ENCODE measurements around the gene DIP2C.
"Not testable (repeated sequence)": the region's sequence is repeated elsewhere in the genome, so short reads cannot be mapped to it uniquely, and the experiment has no call there.

Gene DIP2C

DNA sequence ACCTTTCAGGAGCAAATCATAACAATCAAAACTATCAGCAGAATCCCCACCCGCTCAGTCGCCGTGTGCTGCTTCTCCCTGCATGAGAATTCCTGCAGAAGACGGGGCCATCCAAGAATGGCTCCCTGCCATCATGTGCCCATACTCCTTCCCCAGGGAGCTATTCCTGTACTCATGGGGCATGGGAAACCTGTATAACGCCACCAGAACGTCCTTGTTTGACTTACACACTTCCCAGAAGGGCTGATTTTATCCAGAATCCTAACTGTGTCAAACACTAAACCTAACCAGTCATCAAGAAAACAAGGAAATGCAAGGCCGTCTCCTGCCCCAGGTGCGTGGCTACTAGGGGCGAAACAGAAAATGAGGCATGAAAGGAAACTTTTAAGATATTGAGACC is 16.0 kb downstream of the DIP2C start:
- no peak for DNase-seq

DNA sequence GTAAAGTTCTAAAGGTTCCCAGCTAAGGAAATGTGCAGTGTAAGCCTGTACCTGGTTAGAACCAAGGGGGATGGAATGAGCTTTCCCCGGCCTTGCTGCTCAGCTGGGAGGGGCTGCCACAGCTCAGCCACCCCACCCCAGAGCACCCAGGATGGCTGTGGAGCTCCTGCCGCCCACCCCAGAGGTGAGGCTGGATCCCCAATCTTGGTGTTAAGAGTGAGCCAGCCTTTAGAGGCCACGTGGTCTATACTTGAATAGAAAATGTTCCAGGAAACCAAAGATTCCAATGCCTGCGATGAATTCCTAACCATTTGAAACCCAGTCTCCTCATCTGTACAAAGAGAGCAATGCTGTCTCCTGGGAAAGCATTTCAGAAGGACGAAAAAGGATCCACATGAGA is 16.5 kb downstream of the DIP2C start:
- no peak for DNase-seq

DNA sequence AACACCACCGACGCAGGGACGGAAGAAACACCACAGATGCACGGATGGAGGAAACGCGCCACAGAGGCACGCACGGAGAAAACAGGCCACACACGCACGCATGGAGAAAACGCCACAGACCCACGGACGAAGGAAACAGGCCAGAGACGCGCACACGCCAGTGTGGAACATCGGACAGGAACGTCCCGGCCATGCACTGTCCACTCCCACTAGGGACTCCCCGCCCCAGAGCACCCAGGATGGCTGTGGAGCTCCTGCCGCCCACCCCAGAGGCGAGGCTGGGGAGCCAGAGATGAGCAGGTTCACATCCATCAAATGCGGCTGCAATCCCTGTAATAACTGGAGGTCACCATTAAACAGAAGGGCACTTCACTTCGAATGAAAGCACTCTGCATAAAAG is 17.3 kb downstream of the DIP2C start:
- DNase-seq: no peak

DNA sequence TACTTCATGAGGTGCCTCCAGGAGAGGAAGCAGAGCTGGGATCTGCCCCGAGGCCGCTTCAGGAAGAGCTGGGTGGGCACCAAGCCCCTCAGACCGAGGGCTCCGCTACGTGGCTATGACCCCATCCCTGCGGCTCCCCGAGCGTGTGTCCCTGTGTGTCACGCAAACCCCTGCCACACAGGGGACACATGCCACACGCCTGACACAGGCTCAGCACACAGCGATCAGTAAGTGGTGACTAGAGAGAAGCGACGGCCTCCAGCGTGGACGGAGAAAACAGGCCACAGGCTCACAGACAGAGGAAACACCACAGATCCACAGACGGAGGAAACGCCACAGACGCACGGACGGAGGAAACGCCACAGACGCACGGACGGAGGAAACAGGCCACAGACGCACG is 18.5 kb downstream of the DIP2C start:
- DNase-seq: no peak

DNA sequence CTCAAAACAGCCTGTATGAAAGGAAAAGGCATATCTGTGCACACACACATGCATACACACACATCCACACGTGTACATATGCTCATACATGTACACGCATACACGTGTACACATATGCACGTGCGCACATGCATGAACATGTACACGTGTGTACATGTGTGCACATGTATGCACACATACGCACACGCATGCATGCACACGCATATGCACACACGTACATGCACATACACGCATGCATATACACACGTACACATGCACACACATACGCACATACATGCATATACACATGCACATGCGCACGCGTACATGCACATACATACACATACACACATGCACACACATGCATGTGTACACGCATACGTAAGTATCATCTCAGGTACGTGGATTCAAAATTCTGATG is 19.4 kb downstream of the DIP2C start:
- DNase-seq: no peak

DNA sequence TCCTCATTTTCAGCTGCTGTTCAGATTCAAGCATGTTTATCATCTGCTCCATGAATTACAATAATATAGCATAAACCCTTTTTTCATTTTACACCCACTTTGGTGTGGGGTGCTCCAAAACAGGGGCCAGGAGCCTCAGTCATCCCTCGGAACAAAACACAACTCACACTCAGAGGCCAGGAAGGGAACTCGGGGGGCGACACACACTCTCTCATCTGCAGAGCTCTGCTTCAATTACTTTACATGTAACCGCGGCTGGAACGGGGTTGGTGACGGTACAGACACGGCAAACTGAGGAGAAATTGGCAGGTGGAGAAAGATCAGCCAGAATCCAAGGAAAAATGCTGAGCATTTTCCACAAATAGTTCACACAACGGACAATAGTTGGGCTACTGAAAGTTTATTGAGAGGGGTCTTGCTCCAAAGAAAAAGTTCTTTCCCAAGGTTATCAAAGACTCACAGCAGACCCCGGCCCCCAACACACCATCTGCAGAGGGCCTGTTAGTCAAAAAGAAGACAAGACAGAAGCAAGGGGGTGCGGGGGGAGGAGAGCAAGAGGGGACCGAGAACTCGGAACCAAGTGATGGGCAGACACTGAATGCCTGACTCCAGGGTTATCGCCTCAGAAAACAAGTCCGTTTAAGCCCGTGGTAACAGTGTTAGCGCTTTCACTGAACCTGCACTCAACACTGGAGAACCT is 20.5 kb downstream of the DIP2C start:
- no peak for DNase-seq

DNA sequence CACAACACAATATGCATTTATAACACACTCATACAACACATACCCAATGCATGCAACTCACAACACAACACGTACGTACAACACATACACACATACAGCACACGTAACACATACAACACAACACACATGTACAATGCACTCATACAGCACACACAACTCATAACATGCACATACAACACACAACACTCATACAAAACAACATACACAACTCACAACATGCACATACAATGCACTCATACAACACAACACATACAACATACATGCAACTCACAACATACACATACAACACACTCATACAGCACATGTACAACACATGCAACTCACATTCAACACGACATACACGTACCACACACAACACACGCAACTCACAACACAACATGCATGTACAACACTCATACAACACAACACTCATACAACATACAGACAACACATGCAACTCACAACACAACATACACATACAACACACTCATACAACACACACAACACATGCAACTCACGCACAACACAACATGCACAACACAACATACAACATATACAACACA is 21.8 kb downstream of the DIP2C start:
- DNase-seq: no peak

DNA sequence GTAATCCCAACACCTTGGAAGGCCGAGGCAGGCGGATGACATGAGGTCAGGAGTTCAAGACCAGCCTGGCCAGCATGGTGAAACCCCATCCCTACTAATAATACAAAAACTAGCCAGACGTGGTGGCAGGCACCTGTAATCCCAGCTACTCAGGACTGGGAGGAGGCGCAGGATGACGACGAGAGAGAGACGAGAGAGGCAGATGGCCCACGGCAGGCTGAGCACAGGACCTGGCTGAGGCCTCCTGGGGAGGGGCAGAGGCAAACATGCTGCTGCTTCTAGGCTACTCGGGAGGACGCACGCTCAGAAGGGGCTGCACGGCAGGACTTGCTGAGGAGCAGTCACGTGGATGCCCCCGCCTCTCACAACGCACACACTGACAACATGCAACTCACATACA is 22.4 kb downstream of the DIP2C start:
- no peak for DNase-seq

DNA sequence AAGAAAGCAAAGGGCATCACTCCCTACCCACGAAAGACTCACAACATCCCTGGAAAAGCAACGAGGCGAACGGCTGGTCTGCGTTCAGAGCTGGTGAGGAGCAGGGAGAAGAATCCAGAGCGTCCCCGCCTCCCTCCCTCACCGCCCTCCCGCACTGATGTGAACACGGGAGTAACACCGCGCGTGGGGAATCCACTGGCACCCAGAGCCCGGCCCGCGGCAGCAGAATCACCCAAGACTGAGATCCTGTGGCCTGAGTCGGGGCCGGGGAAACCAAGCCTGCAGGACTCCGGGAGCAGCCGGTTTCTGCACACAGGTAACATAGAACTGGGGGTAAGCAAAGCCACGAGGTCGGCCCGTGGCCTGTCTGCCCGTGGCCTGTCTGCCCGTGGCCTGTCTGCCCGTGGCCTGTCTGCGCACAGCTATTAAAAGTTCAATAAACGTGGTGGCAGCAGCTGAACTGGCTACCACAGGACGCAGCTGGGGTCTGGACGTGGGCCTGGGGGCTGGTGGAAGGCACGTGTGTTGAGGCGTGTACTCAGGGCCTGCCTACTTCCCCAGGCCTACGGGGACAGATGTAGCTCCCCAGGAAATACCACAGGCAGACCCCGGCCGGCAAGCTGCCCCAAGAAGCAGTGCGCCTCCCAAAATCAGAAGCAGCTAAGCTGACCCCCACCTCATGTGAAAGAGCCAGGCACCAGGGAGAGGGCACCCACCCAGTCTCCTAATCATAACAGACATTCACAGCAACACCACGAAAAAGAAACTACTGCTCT is 23.0 kb downstream of the DIP2C start:
- no peak for DNase-seq

DNA sequence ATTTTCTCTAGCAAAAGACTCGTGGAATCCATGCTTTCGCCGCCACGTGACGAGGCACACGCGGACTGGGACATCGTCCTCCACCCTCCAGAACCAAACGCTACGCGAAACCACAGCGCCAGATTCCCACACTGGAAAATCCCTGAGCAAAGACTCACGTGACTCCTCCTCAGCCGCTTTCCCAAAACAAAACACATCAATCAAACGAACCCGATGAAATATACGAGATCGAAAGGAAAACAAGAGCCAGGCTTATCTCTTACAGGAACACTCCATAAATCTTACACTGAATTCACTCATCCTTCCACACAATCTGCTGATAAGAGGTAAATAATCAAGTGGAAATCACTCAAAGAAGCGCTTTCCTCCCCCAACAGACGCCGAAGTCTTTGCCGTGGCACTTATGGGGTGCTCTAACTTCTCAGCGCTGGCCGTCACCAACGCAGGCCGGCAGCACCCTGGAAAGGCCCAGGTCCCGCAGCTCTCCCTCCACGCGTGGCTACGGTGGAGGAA is 23.8 kb downstream of the DIP2C start:
- DNase-seq: no peak

DNA sequence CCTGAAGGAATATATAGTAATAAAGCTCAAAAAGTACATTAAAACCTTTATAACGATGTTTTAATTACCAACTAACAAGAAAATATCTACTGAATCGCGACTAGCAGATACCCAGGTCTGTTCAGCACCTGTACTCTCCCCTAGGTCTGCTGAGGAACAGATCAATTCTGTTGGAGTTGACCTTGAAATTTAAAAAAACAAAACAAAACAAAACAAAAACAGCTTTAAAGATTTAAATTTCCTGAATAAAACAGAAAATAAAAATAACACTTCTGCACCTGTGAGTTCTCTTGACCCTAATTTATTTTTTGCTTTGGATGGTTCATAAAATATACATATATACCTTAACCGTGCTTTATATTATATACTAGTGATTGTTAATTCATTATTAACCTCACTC is 24.6 kb downstream of the DIP2C start:
- DNase-seq: no peak

DNA sequence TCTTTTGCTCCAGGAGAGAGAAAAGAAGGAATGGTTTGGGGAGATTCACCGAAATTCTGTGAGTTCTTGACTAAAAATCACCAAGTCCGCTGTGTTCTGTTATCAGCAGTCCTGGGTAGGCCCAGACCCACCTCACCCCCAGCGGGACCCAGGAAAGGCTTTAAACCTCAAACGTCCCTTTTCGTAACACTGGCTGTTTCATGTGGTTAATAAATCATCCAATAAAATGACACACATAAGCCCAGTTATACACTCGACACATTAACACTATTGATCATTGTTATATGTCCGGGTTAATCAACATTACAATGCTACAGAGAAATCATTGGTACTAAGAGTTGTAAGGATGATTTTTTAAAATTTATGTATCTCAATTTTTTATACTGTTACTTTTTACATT is 25.2 kb downstream of the DIP2C start:
- DNase-seq: no peak

DNA sequence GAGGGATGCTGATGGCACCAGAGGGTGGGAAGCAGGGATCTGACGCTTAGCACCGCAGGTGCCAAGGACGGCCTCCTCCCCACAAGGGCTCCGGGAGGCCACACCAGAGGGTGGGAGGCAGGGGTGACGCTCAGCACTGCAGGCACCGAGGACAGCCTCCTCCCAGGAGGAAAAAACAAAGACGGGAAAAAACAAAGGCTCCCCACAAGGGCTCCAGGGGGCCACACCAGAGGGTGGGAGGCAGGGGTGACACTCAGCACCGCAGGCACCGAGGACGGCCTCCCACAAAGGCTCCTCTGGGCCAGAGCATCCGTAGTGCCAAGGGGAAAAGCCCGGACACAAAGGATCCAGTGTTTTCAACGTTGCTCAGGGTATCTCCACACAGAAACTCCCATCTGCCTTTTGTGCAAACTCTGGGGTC is 25.6 kb downstream of the DIP2C start:
- DNase-seq: no peak

DNA sequence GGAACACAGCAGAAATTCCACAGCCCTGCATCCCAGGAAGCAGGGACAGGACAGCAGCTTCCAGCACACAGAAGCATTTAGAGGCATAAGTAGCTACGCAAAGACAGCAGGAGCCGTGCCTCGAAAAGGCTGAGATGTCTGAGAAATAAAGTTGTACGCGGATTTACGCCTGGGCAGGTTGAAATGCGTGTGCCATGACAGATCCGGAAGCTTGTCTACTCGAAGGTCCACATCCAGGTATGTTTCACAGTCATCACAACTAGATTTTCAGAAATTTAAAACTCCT is 26.1 kb downstream of the DIP2C start:
- no peak for DNase-seq

DNA sequence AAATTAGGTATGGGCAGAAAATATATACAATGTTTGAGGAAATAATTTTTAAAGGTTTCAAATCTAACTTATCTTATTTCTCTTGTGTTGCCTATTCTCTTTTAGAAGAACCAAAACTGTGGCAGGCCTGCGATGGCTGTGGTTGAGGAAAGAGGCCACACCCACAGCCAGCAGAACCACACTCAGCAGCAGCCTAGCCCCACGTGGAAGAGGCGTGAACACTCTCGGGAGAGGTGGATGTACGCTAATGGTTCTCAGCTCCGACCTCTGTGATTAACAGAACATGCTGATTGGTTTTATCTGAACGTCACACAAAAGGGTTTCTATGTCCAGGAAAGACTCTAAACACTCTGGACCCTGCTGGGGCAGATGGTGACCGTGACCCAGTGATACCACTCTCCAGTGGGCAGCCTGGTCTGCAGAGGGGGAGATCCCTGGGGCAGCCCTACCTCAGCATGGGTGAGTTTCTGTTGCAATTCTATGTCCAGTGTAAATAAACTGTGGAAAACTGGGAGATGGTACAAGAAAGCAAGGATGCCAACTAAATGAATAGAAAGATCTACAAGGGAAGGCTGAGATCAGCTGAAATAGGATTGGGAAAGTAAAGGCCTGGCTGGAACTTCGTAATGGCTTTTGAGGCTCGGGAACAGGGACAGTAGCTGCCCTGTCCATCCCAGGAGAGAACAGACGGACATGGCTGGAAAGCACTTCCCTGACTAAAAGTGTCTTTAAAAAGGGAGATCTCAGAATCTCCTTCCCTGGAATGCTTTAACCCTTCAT is 26.6 kb downstream of the DIP2C start:
- no peak for DNase-seq

DNA sequence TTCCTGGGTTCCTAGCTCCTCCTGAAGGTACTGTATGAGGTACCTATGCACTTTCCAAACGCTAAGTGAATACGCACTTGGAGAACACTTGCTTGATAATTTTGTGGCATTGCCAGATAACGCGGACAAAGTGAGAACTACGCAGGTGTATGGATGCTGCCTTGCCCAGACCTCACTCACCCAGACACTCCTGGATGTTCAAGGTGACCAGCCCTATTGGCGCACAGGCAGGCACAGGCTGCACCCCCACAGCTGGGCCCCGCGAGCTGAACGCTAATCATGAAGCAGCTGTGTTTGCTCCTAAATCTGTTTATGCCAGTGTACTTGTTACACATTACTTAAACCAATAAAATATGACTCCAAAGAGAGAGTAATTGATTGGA is 27.3 kb downstream of the DIP2C start:
- DNase-seq: no peak

DNA sequence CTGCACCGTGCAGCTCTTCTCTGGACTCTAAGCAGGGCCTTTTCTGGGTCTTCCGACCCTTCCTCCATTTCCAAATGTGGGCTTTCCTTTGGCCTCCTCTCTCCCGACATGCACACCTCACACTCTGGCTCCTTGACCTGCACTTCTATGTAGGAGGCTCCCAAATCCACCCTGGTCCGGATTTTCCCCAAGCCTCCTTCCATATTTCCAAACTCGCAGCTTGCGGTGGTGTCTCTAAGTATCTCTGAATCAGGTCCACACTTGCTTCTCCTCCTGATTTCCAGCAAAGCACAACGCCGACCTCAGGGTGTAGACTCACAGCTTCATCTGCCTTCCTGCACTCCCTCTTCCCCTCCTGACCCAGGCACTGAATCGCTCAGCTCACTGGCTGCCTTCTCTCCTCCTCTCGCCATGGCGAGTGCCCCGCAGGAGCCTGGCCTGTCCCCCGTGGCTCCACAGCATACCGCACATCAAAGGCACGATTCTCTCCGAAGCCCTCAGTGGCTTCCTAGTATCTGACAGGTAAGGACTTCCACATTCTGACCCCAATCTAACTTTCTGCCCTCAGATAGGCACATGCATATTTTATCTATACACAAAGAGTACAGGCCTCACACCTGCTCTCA is 27.8 kb downstream of the DIP2C start:
- DNase-seq: no peak

DNA sequence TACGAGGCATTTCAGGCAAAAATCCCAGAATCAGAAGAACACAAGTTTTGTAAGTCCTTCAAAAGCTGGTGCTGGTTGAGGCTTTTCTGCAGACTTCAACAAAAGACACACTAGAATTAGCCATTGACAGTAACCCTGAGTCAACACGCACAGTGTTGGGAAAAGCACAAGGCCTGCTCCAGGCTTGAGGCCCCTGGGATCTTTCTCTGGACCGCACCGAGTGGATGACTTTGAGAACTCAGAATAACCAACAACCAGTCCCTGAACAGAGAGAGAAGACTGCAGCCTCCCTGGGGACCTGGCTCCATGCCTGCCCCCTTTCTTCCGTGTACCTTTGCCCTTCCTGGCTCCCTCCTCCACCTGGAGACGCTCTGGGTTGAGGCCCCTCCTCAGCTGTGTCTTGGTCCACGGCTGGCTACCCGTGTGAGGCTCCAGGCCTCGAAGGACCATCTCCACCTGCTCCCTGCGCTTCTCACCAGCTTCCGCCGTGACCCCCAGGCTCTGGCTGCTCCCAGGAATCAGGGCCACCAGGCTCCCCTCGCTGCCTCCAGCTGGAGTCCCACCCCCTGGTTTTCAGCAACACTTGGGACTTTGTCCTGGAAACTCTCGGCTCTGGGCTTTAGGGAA is 28.4 kb downstream of the DIP2C start:
- DNase-seq: no peak

DNA sequence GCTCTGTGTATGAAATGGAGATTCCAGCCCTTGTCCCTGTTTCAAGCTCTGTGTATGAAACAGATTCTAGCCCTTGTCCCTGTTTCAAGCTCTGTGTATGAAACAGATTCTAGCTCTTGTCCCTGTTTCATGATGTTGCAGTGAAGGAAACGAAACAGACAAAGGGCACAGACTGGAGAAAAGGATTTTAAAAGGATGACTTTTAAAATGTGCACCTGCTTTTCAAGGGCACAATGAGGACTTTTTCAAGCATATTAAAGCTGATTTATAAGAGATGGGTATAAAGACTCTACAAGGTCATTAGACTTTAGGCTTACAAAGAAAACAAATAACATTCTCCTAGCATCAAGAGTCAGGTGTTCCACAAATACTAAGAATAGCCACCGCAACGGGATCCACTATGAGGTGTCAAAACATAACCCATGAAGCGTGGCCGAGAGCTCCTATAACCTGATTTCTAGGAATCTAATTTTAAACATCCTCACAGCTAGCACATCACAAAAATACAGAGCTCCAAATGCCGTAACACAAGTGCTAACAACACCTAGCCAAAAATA is 29.0 kb downstream of the DIP2C start:
- no peak for DNase-seq

DNA sequence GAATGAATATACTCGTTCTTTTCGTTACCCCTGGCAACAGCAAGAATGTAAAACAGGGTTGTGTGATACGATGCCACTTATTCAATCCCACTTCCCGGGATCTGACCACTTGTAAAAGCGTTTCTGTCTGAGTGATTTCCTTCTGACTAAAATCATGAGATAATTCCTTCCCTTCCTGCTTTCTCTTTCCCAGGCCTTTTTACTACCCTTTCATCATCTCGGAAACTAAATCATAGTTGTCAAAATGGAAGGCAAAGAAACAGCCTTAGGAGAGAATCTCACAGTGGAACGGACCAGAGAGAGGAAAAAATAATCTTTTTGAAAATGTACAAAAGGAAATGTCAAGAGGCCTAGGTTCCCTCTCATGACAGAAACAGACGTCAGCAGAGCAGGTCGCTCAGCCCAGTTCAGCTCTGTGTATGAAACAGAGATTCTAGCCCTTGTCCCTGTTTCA is 29.8 kb downstream of the DIP2C start:
- DNase-seq: no peak

DNA sequence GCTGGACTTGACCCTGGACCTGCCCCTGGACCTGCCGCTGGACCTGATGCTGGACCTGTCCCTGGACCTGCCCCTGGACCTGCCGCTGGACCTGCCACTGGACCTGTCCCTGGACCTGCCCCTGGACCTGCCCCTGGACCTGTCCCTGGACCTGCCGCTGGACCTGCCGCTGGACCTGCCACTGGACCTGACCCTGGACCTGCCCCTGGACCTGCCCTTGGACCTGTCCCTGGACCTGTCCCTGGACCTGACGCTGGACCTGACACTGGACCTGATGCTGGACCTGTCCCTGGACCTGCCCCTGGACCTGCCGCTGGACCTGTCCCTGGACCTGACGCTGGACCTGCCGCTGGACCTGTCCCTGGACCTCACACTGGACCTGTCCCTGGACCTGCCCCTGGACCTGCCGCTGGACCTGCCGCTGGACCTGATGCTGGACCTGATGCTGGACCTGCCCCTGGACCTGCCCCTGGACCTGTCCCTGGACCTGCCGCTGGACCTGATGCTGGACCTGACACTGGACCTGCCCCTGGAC is 31.6 kb downstream of the DIP2C start:
- DNase-seq: not testable (repeated sequence)

DNA sequence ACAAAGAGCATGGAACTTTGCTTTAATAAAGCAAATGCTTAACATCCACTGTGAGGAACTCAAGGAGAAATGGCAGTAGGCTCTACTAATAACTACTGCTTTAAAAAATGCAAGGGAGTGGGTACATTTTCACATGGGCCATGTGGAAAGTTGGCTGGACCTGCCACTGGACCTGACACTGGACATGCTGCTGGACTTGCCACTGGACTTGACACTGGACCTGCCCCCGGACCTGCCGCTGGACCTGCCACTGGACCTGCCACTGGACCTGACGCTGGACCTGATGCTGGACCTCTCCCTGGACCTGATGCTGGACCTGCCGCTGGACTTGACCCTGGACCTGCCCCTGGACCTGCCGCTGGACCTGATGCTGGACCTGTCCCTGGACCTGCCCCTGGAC is 32.6 kb downstream of the DIP2C start:
- DNase-seq: no peak
